ENCODE data around the gene PLA2G2D.

Gene PLA2G2D

GRCh38 chr1:20112279-20113000 lies 6.9 kb downstream of the PLA2G2D start:
- DNase-seq, result no peak

GRCh38 chr1:20111452-20111851 lies 7.9 kb downstream of the PLA2G2D start:
- DNase-seq, result no peak

- no peak for DNase-seq
Measured at GRCh38 chr1:20110679-20111078, 8.7 kb downstream of the PLA2G2D start.

GRCh38 chr1:20109223-20109856 lies 10.0 kb downstream of the PLA2G2D start:
- no peak for DNase-seq

- DNase-seq, result no peak
Measured at GRCh38 chr1:20108366-20109123, 10.8 kb downstream of the PLA2G2D start.

- no peak for DNase-seq
Measured at GRCh38 chr1:20107796-20108195, 11.5 kb downstream of the PLA2G2D start.

- no peak for DNase-seq
Measured at GRCh38 chr1:20107351-20107750, 12.0 kb downstream of the PLA2G2D start.

GRCh38 chr1:20105856-20106255 lies 13.5 kb downstream of the PLA2G2D start:
- DNase-seq, result no peak

- peak; percentile 46 for DNase-seq
Measured at GRCh38 chr1:20102875-20103274, 16.5 kb downstream of the PLA2G2D start.

- DNase-seq, result peak; percentile 66
Measured at GRCh38 chr1:20100632-20101355, 18.5 kb downstream of the PLA2G2D start.

GRCh38 chr1:20099533-20099932 lies 19.8 kb downstream of the PLA2G2D start:
- DNase-seq, result no peak

- no peak for DNase-seq
Measured at GRCh38 chr1:20096840-20097447, 22.4 kb downstream of the PLA2G2D start.

- DNase-seq, result no peak
Measured at GRCh38 chr1:20095564-20096434, 23.5 kb downstream of the PLA2G2D start.

GRCh38 chr1:20093940-20094391 lies 25.4 kb downstream of the PLA2G2D start:
- DNase-seq, result no peak

- DNase-seq, result no peak
Measured at GRCh38 chr1:20093303-20093702, 26.0 kb downstream of the PLA2G2D start.

GRCh38 chr1:20090641-20091040 lies 28.7 kb downstream of the PLA2G2D start:
- DNase-seq, result no peak

- DNase-seq, result no peak
Measured at GRCh38 chr1:20090119-20090518, 29.2 kb downstream of the PLA2G2D start.

- DNase-seq, result no peak
Measured at GRCh38 chr1:20089328-20090077, 29.8 kb downstream of the PLA2G2D start.

GRCh38 chr1:20087668-20088067 lies 31.7 kb downstream of the PLA2G2D start:
- DNase-seq, result no peak

GRCh38 chr1:20086800-20087199 lies 32.5 kb downstream of the PLA2G2D start:
- DNase-seq, result no peak
